ENCODE results near the gene RIMKLA.

RIMKLA gene

DNA sequence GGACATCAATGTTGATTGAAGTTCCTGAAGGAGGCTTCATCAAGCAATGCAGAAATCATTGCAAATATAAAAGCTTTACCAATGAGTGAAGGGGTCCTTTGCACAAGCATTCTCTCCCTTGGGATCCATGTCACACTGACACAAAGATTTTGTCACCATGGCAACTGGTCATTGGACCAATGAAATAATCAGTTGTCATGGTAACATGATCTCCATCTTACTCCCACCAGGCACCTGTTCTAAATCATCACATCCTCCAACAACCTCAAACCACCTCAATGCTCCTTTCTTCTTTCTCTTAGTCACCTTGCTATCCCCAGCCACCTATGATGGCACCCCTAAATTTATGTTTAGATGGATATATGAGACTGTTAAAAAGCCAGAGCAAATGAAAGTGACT, 32.1 kb upstream of the RIMKLA start:
- Histone ChIP-seq H3K4me3 (no peak overlapping the region), H3K27ac (no peak overlapping the region), H3K27me3 (peaks cover 0 to 17% of the 10 kb centered on the region in 2 donors), H3K4me1 (no peaks in the 10 kb centered on the region), H3K9me3 (no peaks in the 10 kb centered on the region), H3K36me3 (no peaks in the 10 kb centered on the region)
- intact Hi-C loops (cut with DNase I; ENCODE audit: low total_unique reads), result no loop called here
- DNase-seq, result no peak
- TF ChIP-seq, protein P1, sequence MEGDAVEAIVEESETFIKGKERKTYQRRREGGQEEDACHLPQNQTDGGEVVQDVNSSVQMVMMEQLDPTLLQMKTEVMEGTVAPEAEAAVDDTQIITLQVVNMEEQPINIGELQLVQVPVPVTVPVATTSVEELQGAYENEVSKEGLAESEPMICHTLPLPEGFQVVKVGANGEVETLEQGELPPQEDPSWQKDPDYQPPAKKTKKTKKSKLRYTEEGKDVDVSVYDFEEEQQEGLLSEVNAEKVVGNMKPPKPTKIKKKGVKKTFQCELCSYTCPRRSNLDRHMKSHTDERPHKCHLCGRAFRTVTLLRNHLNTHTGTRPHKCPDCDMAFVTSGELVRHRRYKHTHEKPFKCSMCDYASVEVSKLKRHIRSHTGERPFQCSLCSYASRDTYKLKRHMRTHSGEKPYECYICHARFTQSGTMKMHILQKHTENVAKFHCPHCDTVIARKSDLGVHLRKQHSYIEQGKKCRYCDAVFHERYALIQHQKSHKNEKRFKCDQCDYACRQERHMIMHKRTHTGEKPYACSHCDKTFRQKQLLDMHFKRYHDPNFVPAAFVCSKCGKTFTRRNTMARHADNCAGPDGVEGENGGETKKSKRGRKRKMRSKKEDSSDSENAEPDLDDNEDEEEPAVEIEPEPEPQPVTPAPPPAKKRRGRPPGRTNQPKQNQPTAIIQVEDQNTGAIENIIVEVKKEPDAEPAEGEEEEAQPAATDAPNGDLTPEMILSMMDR (IDR thresholded peaks at IDR 0.05), result no peak

DNA sequence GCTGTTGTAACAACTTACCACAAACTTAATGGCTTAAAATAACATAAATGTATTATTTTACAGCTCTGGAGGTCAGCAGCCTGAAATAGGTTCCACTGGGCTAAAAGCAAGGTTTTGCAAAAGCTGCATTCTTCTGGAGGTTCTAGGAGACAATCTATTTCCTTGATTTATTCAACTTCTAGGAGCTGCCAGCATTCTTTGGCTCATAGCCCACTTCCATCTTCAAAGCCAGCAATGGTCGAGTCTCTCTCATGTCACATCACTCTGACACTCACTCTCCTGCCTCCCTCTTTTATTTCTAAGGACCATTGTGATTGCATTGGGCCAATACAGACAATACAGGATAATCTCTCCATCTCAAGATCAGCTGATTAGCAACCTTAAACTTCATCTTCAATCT, 30.5 kb upstream of the RIMKLA start:
- Histone ChIP-seq H3K27ac (no peak overlapping the region), H3K36me3 (no peaks in the 10 kb centered on the region), H3K9me3 (no peaks in the 10 kb centered on the region), H3K4me3 (no peak overlapping the region), H3K27me3 (peaks cover 0 to 18% of the 10 kb centered on the region in 2 donors), H3K4me1 (no peaks in the 10 kb centered on the region)
- DNase-seq, result no peak
- intact Hi-C loops (cut with DNase I; ENCODE audit: low total_unique reads), result no loop called here
- TF ChIP-seq, protein P1 (IDR thresholded peaks at IDR 0.05), result no peak

DNA sequence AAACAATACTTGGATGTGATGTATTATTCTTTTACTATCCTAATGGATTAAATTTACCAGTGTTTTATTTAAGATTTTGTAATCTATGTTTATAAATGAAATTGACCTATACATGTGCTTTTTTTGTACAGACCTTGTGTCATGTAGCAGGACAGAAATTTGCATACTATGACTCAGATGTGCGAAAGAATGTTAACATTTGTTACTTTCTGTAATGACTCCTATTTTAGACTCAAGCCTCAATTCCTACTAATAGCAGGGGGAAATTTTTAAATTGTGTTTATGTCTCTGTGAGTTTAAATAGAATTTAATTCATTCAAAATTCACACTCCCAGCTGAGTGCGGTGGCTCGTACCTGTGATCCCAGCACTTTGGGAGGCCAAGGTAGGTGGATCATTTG, 21.8 kb upstream of the RIMKLA start:
- no peak overlapping the region for H3K4me3 ChIP-seq
- no peaks in the 10 kb centered on the region for H3K9me3 ChIP-seq
- no peaks in the 10 kb centered on the region for H3K36me3 ChIP-seq
- intact Hi-C loops (cut with DNase I; ENCODE audit: low total_unique reads), result no loop called here
- TF ChIP-seq, protein P1 (IDR thresholded peaks at IDR 0.05), result no peak
- no peak for DNase-seq
- peaks cover 0 to 4% of the 10 kb centered on the region in 2 donors for H3K27me3 ChIP-seq
- no peaks in the 10 kb centered on the region for H3K4me1 ChIP-seq
- H3K27ac ChIP-seq, result no peak overlapping the region

DNA sequence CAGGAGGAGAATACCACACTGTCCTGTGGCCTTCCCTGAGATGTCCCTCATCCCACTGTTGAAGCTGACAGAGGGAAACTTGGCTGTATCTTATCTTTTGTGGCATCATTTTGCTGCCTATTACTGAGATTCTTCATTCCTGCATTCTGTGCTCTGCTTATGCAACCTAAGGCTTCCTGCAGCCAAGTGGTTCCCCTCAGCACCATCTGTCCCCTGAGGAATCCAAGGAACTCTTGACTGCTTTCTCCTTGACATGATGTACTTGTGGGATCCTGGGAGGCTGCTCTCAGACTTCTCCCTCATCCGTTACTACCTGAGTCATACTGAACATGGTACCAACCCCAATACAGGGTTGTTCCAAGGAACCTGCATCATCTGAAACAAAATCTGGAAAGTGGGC, 21.1 kb upstream of the RIMKLA start:
- Histone ChIP-seq H3K4me1 (no peaks in the 10 kb centered on the region), H3K4me3 (no peak overlapping the region), H3K9me3 (no peaks in the 10 kb centered on the region), H3K27me3 (no peaks in the 10 kb centered on the region), H3K27ac (no peak overlapping the region), H3K36me3 (no peaks in the 10 kb centered on the region)
- intact Hi-C loops (cut with DNase I; ENCODE audit: low total_unique reads), result no loop called here
- DNase-seq, result no peak
- TF ChIP-seq, protein P1 (IDR thresholded peaks at IDR 0.05), result no peak

DNA sequence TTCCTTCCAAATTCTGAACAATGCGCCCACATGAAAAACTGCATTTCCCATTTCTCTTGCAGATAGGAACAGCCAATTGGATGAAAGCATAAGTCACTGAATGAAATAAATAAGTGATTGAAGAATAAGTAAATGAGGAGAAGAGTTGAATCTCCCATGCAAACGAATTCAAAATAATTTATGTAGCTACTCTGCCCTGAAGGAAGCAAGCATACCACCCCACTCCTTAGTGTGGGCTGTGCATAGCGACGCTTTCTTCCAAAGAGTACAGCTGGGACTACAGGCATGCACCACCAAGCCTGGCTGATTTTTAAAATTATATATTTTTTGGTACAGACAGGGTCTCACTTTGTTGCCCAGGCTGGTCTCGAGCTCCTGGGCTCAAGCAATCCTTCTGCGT, 16.5 kb upstream of the RIMKLA start:
- TF ChIP-seq, protein P1 (IDR thresholded peaks at IDR 0.05), result no peak
- intact Hi-C loops (cut with DNase I; ENCODE audit: low total_unique reads), result no loop called here
- no peaks in the 10 kb centered on the region for H3K36me3 ChIP-seq
- no peak for DNase-seq
- no peak overlapping the region for H3K4me3 ChIP-seq
- H3K27me3 ChIP-seq, result peaks cover 0 to 7% of the 10 kb centered on the region in 2 donors
- H3K4me1 ChIP-seq, result no peaks in the 10 kb centered on the region
- no peak overlapping the region for H3K27ac ChIP-seq
- H3K9me3 ChIP-seq, result no peaks in the 10 kb centered on the region

DNA sequence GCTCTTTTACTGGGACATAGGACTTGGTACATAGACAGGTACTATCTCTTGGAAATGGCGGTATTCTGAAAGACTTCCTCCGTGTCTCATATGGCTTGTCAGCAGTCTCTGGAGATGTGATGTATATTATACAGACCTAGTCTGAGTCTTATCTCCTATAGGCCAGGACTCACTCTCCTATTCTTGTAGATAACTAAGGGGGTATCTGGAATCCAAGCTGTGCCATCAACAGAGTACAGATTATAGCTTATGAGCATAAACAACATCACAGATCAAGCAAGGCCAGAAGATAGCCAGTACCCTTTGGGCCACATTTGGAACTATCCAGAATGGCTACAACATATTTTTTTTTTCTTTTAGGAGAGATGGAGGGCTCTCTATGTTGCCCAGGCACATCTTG, 16.1 kb upstream of the RIMKLA start:
- DNase-seq, result no peak
- TF ChIP-seq, protein P1 (IDR thresholded peaks at IDR 0.05), result no peak
- intact Hi-C loops (cut with DNase I; ENCODE audit: low total_unique reads), result no loop called here
- no peak overlapping the region for H3K4me3 ChIP-seq
- H3K4me1 ChIP-seq, result no peaks in the 10 kb centered on the region
- no peak overlapping the region for H3K27ac ChIP-seq
- H3K9me3 ChIP-seq, result no peaks in the 10 kb centered on the region
- peaks cover 0 to 7% of the 10 kb centered on the region in 2 donors for H3K27me3 ChIP-seq
- no peaks in the 10 kb centered on the region for H3K36me3 ChIP-seq
